Measurements from ENCODE around the gene CXCL12.

- TF ChIP-seq USF2 (IDR thresholded peaks at IDR 0.05; ENCODE audit: borderline replicate concordance, low read depth, low read length): no peak
- no peak for TF ChIP-seq GABPA (IDR thresholded peaks at IDR 0.05; ENCODE audit: low read depth)
- no peak for TF ChIP-seq TCF12 (IDR thresholded peaks at IDR 0.05)
- TF ChIP-seq EZH2phosphoT487 (IDR thresholded peaks at IDR 0.05; ENCODE audit: borderline replicate concordance, low read depth): no peak
- TF ChIP-seq YY1 (IDR thresholded peaks at IDR 0.05; ENCODE audit: low read depth): no peak
- TF ChIP-seq CTCF (IDR thresholded peaks at IDR 0.05): no peak
- no peak for TF ChIP-seq PBX3 (IDR thresholded peaks at IDR 0.05)
- no peak for TF ChIP-seq POLR2AphosphoS5 (IDR thresholded peaks at IDR 0.05; ENCODE audit: low read depth, low read length)
Observed at GRCh38 chr10:44411251-44411650, 26.4 kb upstream of the CXCL12 start.
